HepG2 (cell line): ENCODE measurements around the gene MIR17HG. TPM values are rescaled to one million over a fixed set of nuclear protein-coding genes. Genes with fewer than 3 reads are reported as not detected.

Source experiments
- ATAC-seq: fragments of 200-7000 bp; cut with Tn5 transposase; 3 replicates; pipeline ENCODE4 v1.9.1; 2020; ENCODE audit warnings: mild to moderate bottlenecking, moderate library complexity
- BruUV-seq: library from RNA; stranded (reverse); fragments of 400-500 nt; replicated peaks from 2 replicates; lab custom pipeline; 2021; lab: Mats Ljungman, UMichigan
- CTCF ChIA-PET: fragments of 300-600 bp; formaldehyde crosslinking; extraction: SDS; loops from one replicate; lab custom pipeline; 2021; ENCODE audit warnings: low total read pairs, inconsistent platforms, low intra/inter-chr PET ratio; lab: Yijun Ruan, JAX
- POLR2A ChIA-PET: fragments of 350-600 bp; sonication (Branson Sonifier 250); formaldehyde crosslinking; loops from one replicate; lab custom pipeline; 2020; ENCODE audit warnings: antibody characterized with exemption, inconsistent platforms; lab: Yijun Ruan, JAX
- DNase-seq: peaks from one replicate; pipeline ENCODE4 v3.0.0-alpha.2; 2015; ENCODE audit warnings: low spot score
- FAIRE-seq: peaks from 3 replicates; lab custom pipeline; 2011; peaks lifted over from hg19 to GRCh38; lab: Jason Lieb, UNC
- H2AFZ ChIP-seq: one replicate; pipeline ENCODE4 v1.6.1; 2011; ENCODE audit warnings: low read length, inconsistent platforms
- H3K27ac ChIP-seq: fragments of 300-600 bp; 3 replicates; pipeline ENCODE4 v1.8.0; 2011; ENCODE audit warnings: mixed run types, mild to moderate bottlenecking, mixed read lengths, low read length, inconsistent platforms; ENCODE audit not compliant: insufficient read depth; ENCODE audit errors: extremely low read length
- H3K27me3 ChIP-seq, 2 experiments: fragments of 200-600 bp in 1 of 2; 2 replicates in 1 of 2; 3 replicates in 1 of 2; pipeline versions ENCODE4 v1.6.0 to v1.8.0; 2011; ENCODE audit warnings: low read length in 2 of 2, mild to moderate bottlenecking in 2 of 2, moderate library complexity in 2 of 2, inconsistent platforms in 1 of 2; ENCODE audit not compliant: insufficient read depth in 2 of 2, control insufficient read depth in 1 of 2
- H3K36me3 ChIP-seq, 2 experiments: fragments of 200-600 bp in 1 of 2; replicated peaks in 1 of 2; 2 replicates in 1 of 2; 3 replicates in 1 of 2; pipeline versions ENCODE4 v1.5.1 to v1.8.0; 2011; ENCODE audit warnings: low read length in 2 of 2, inconsistent platforms in 1 of 2; ENCODE audit not compliant: insufficient read depth in 2 of 2, control insufficient read depth in 1 of 2
- H3K4me1 ChIP-seq: 2 replicates; pipeline ENCODE4 v1.5.1; 2012; ENCODE audit warnings: low read length, inconsistent platforms; ENCODE audit not compliant: insufficient read depth
- H3K4me2 ChIP-seq: 2 replicates; pipeline ENCODE4 v1.6.0; 2011; ENCODE audit warnings: low read depth, low read length, inconsistent platforms
- H3K4me3 ChIP-seq, 3 experiments: fragments of 200-600 bp in 1 of 3; sonication (generic), shearing (Covaris generic) in 1 of 3; replicated peaks in 1 of 3; 2 replicates each; pipeline ENCODE4 v1.5.1; 2011 to 2016; ENCODE audit warnings: low read length in 3 of 3, inconsistent platforms in 2 of 3, low read depth in 2 of 3, mild to moderate bottlenecking in 2 of 3, control low read depth in 1 of 3, mixed read lengths in 1 of 3; ENCODE audit not compliant: insufficient read depth in 1 of 3
- H3K79me2 ChIP-seq: one replicate; pipeline ENCODE4 v1.6.1; 2011; ENCODE audit warnings: low read length, inconsistent platforms; ENCODE audit not compliant: insufficient read depth
- H3K9ac ChIP-seq: 2 replicates; pipeline ENCODE4 v1.6.0; 2011; ENCODE audit warnings: mild to moderate bottlenecking, low read depth, low read length, inconsistent platforms; ENCODE audit not compliant: insufficient read depth
- H3K9me3 ChIP-seq: 2 replicates; pipeline ENCODE4 v1.5.1; 2012; ENCODE audit warnings: mild to moderate bottlenecking, low read length
- H4K20me1 ChIP-seq: 2 replicates; pipeline ENCODE4 v1.6.0; 2011; ENCODE audit warnings: inconsistent platforms, mild to moderate bottlenecking, low read length, moderate library complexity; ENCODE audit not compliant: insufficient read depth
- DBP ChIP-seq: sonication (generic); formaldehyde crosslinking; IDR thresholded peaks from 2 replicates; pipeline ENCODE4 v1.4.0; 2020; ENCODE audit warnings: missing genetic modification reagents; ENCODE audit errors: not compliant biosample characterization
- HNF4A ChIP-seq: sonication (generic); formaldehyde crosslinking; IDR thresholded peaks from 2 replicates; pipeline ENCODE4 v1.4.0; 2020; ENCODE audit warnings: missing genetic modification reagents
- KAT8 ChIP-seq: IDR thresholded peaks from 2 replicates; pipeline ENCODE4 v1.6.1; 2016; ENCODE audit warnings: missing genetic modification reagents, missing compliant biosample characterization
- KDM5A ChIP-seq: fragments of 200-600 bp; sonication (generic); IDR thresholded peaks from 2 replicates; pipeline ENCODE4 v1.7.0; 2018; ENCODE audit warnings: antibody characterized with exemption, mild to moderate bottlenecking, low read length, borderline replicate concordance
- NR2F1 ChIP-seq, 2 experiments: fragments of 450-650 bp in 1 of 2; formaldehyde crosslinking in 1 of 2; IDR thresholded peaks; 2 replicates each; pipeline versions ENCODE4 v1.5.0 to v1.6.1; 2016 to 2020; ENCODE audit warnings: mild to moderate bottlenecking in 1 of 2, missing compliant biosample characterization in 1 of 2, missing genetic modification reagents in 1 of 2, moderate library complexity in 1 of 2
- TFAP4 ChIP-seq: sonication (generic); IDR thresholded peaks from 2 replicates; pipeline ENCODE4 v1.6.1; 2016; ENCODE audit warnings: low read depth, borderline replicate concordance
- XRCC5 ChIP-seq: fragments of 200-400 bp; formaldehyde crosslinking; optimal IDR thresholded peaks from 2 replicates; pipeline ENCODE3; 2017; ENCODE audit warnings: mild to moderate bottlenecking, low read length
- ZNF143 ChIP-seq: sonication (generic); formaldehyde crosslinking; IDR thresholded peaks from 2 replicates; pipeline ENCODE4 v1.4.0; 2020; ENCODE audit warnings: missing genetic modification reagents
- ZNF317 ChIP-seq: sonication (generic); formaldehyde crosslinking; IDR thresholded peaks from 2 replicates; pipeline ENCODE4 v1.5.0; 2020; ENCODE audit warnings: mild to moderate bottlenecking, missing genetic modification reagents
- ZNF761 ChIP-seq: sonication (generic); formaldehyde crosslinking; conservative IDR thresholded peaks from 2 replicates; pipeline ENCODE4 v1.4.0; 2020; ENCODE audit warnings: mild to moderate bottlenecking, missing genetic modification reagents
- WGBS: methylation state at CpG from one replicate; pipeline ENCODE4 v1.1.6; 2017; ENCODE audit warnings: low lambda C conversion rate; 5-methylcytosine and 5-hydroxymethylcytosine counted together
- in situ Hi-C: cut with HindIII; loops from 2 replicates; pipeline ENCODE4 v1.10.0; 2017; ENCODE audit warnings: low pct_unique_long_range_greater_than_20kb; ENCODE audit not compliant: extremely low pct_ligation_motif_present
- intact Hi-C: fragments of 100-400 bp; cut with micrococcal nuclease; formaldehyde crosslinking; loops from one replicate; pipeline ENCODE4 v1.10.0; 2022; ENCODE audit not compliant: unreplicated experiment
- polyA plus RNA-seq, 8 experiments: library from polyadenylated mRNA; depleted of rRNA in 3 of 8; stranded (reverse) in 7 of 8; unstranded in 1 of 8; fragments of >200 nt; fragmentation: Illumina TruSeq in 4 of 8; extraction: Trizol in 4 of 8; gene quantifications; 2 replicates each; pipeline versions ENCODE4 v1.2.1 to v1.2.3, GENCODE V29; 2011 to 2016; ENCODE audit warnings: low read depth in 4 of 8, missing spikeins in 1 of 8, mixed read lengths in 1 of 8; ENCODE audit not compliant: insufficient read depth in 1 of 8
- total RNA-seq, 5 experiments: library from RNA; depleted of rRNA; stranded (reverse); fragments of >200 nt; fragmentation: Illumina TruSeq; extraction: Trizol; gene quantifications; 2 replicates each; pipeline ENCODE4 v1.2.3, GENCODE V29; 2016; ENCODE audit warnings: low read depth in 1 of 5

MIR17HG gene
- total and polyA plus RNA-seq, 2 of the 13 experiments (the other 11 are each of a cell fraction or from before 2014, with no cell fraction given) = 2.5 to 12.3 TPM

GRCh38 chr13:91313581-91313980 is 33.9 kb upstream of the MIR17HG start:
- no peak overlapping the region for H2AFZ ChIP-seq
- H3K79me2 ChIP-seq = no peaks in the 10 kb centered on the region
- in situ Hi-C loops = no loop called here
- TF ChIP-seq TFAP4 (no peak), KAT8 (no peak), ZNF317 (CRISPR knock-in tag) (no peak), ZNF143 (CRISPR knock-in tag) (no peak), KDM5A (no peak), XRCC5 (no peak), DBP (no peak), HNF4A (CRISPR knock-in tag) (no peak), NR2F1 (CRISPR knock-in tag; IDR thresholded peaks at IDR 0.05) (no peak), ZNF761 (CRISPR knock-in tag) (no peak)
- no peaks in the 10 kb centered on the region for H3K9me3 ChIP-seq
- ChIA-PET POLR2A (no interaction called here), CTCF (interaction anchor here (1.4 kb wide), 1 partner anchor 93 kb away, joined by 5 read pairs; no protein-coding TSS in a partner anchor)
- no peak for FAIRE-seq
- no peak for ATAC-seq
- no peak overlapping the region for H3K4me3 ChIP-seq
- H3K4me1 ChIP-seq = no peaks in the 10 kb centered on the region
- no peak overlapping the region for H3K9ac ChIP-seq
- H3K27me3 ChIP-seq = peaks cover 0 to 5% of the 10 kb centered on the region in 2 experiments; a peak in 1 of 5 replicates
- no peak for DNase-seq
- H3K27ac ChIP-seq = no peak overlapping the region
- no TSS peak for BruUV-seq
- intact Hi-C loops = loop anchor here (1.0 kb wide), 1 partner anchor 93 kb away; no protein-coding TSS in a partner anchor
- no peaks in the 10 kb centered on the region for H3K36me3 ChIP-seq
- no peaks in the 10 kb centered on the region for H4K20me1 ChIP-seq
- no peak overlapping the region for H3K4me2 ChIP-seq
- WGBS = 4% methylated on average over 4 of the region's 4 CpGs
